Thymus (tissue), 14 donors: ENCODE data around the gene OSGEP. TPM values are rescaled to one million over a fixed set of nuclear protein-coding genes. Genes with fewer than 3 reads are reported as not detected.
A peak's percentile ranks its signal among the peaks of the same experiment; 100 is the strongest.

ENCODE experiments used
- DNase-seq, 9 donors: peaks; one replicate each; pipeline ENCODE4 v3.0.0-alpha.2; 2013; ENCODE audit warnings: low spot score in 9 of 9, low read depth in 6 of 9, missing footprints in 1 of 9
- H3K27ac ChIP-seq, 2 donors: one replicate each; pipeline ENCODE4 v1.5.1; 2013; ENCODE audit warnings: control low read depth in 1 of 2, low read depth in 1 of 2, low read length in 1 of 2, mild to moderate bottlenecking in 1 of 2, moderate library complexity in 1 of 2
- H3K27me3 ChIP-seq, 2 donors: one replicate each; pipeline ENCODE4 v1.5.1; 2013; ENCODE audit warnings: low read length in 1 of 2; ENCODE audit not compliant: control insufficient read depth in 2 of 2, insufficient read depth in 1 of 2
- H3K36me3 ChIP-seq, 2 donors: one replicate each; pipeline ENCODE4 v1.5.1; 2013; ENCODE audit warnings: low read length in 1 of 2, mild to moderate bottlenecking in 1 of 2, moderate library complexity in 1 of 2; ENCODE audit not compliant: control insufficient read depth in 2 of 2, insufficient read depth in 2 of 2
- H3K4me1 ChIP-seq, 2 donors: one replicate each; pipeline ENCODE4 v1.5.1; 2013; ENCODE audit warnings: low read length in 2 of 2; ENCODE audit not compliant: control insufficient read depth in 2 of 2, insufficient read depth in 2 of 2
- H3K4me3 ChIP-seq, 2 donors: one replicate each; pipeline ENCODE4 v1.5.1; 2013; ENCODE audit warnings: low read length in 2 of 2, control low read depth in 1 of 2, mild to moderate bottlenecking in 1 of 2
- H3K9me3 ChIP-seq, 2 donors: one replicate each; pipeline ENCODE4 v1.5.1; 2013; ENCODE audit warnings: low read length in 1 of 2, mild to moderate bottlenecking in 1 of 2; ENCODE audit not compliant: control insufficient read depth in 2 of 2, insufficient read depth in 1 of 2
- WGBS: extraction: QIAGEN DNeasy Blood & Tissue Kit; methylation state at CpG from one replicate; pipeline ENCODE4 v1.1.7; 2013; 5-methylcytosine and 5-hydroxymethylcytosine counted together
- long read RNA-seq, 10 donors: transcript quantifications; one replicate each; lab custom pipeline, GENCODE V29; 2026
- polyA plus RNA-seq: library from polyadenylated mRNA; stranded (reverse); fragments of 200-250 nt; gene quantifications from one replicate; pipeline ENCODE4 v1.2.3, GENCODE V29; 2013
- total RNA-seq: library from RNA; stranded (reverse); fragments of 120-200 nt; gene quantifications from one replicate; pipeline ENCODE4 v1.2.4, GENCODE V29; 2013
- donor health status: healthy.

The OSGEP gene
- total RNA-seq: 34.8 TPM
- 96.8 TPM for polyA plus RNA-seq
- long read RNA-seq, donor 1, partial matches to known transcripts: 0 of 1 reads
- long read RNA-seq, donor 1, other reads (novel, unspliced or antisense): 0 of 1 reads
- long read RNA-seq, donor 2: 0 reads
- long read RNA-seq, donor 3, transcript OSGEP-201 (11 exons, 2,002 nt): major isoform, 18 of 51 reads
- long read RNA-seq, donor 3, transcript OSGEP-204 (7 exons, 987 nt): minor isoform, 6 of 51 reads
- long read RNA-seq, donor 3, transcript OSGEP-212 (2 exons, 1,011 nt): minor isoform, 7 of 51 reads
- long read RNA-seq, donor 3, partial matches to known transcripts: 18 of 51 reads
- long read RNA-seq, donor 3, other reads (novel, unspliced or antisense): 0 of 51 reads
- long read RNA-seq, donor 4, transcript OSGEP-201 (11 exons, 2,002 nt): major isoform, 6 of 18 reads
- long read RNA-seq, donor 4, partial matches to known transcripts: 5 of 18 reads
- long read RNA-seq, donor 4, other reads (novel, unspliced or antisense): 0 of 18 reads
- long read RNA-seq, donor 5, transcript OSGEP-201 (11 exons, 2,002 nt): major isoform, 14 of 33 reads
- long read RNA-seq, donor 5, partial matches to known transcripts: 14 of 33 reads
- long read RNA-seq, donor 5, other reads (novel, unspliced or antisense): 0 of 33 reads
- long read RNA-seq, donor 6, transcript OSGEP-201 (11 exons, 2,002 nt): major isoform, 7 of 88 reads
- long read RNA-seq, donor 6, partial matches to known transcripts: 37 of 88 reads
- long read RNA-seq, donor 6, other reads (novel, unspliced or antisense): 43 of 88 reads
- long read RNA-seq, donor 7, transcript OSGEP-201 (11 exons, 2,002 nt): major isoform, 13 of 14 reads
- long read RNA-seq, donor 7, partial matches to known transcripts: 0 of 14 reads
- long read RNA-seq, donor 7, other reads (novel, unspliced or antisense): 0 of 14 reads
- long read RNA-seq, donor 8, transcript OSGEP-201 (11 exons, 2,002 nt): major isoform, 6 of 7 reads
- long read RNA-seq, donor 8, partial matches to known transcripts: 0 of 7 reads
- long read RNA-seq, donor 8, other reads (novel, unspliced or antisense): 0 of 7 reads
- long read RNA-seq, donor 9, transcript OSGEP-201 (11 exons, 2,002 nt): major isoform, 9 of 11 reads
- long read RNA-seq, donor 9, partial matches to known transcripts: 0 of 11 reads
- long read RNA-seq, donor 9, other reads (novel, unspliced or antisense): 0 of 11 reads
- long read RNA-seq, donor 10, partial matches to known transcripts: 0 of 7 reads
- long read RNA-seq, donor 10, other reads (novel, unspliced or antisense): 0 of 7 reads

DNA sequence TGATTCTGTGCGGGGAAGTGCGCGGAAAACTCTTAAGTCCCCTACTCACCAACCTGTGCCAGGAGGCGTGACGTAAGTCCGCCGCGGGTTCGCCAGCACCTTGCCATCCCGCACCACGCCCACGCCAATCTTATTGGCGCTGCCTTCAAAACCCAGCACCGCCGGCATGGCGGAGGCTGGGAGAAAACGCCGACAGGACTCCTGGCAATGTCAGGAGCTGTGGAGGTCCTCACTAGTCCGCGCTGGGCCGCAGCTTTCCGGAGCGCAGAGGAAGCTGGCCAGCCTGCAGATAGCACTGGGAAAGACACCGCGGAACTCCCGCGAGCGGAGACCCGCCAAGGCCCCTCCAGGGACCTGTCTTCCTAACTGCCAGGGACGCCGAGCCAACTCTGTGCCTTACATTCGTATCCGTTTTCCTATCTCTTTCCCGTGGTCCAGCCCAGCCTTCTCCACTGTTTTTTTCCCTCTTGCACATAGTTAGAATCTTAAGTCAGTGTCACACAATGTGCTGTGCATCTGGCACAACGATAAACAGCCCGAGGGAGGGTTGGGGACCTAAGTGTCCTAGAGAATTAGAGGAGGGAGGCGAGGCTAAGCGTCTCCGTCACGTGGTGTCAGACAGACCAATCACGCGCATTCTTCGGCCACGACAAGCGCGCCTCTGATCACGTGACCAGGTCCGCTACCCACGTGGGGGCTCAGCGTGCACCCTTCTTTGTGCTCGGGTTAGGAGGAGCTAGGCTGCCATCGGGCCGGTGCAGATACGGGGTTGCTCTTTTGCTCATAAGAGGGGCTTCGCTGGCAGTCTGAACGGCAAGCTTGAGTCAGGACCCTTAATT lies at the start of gene OSGEP, which contains the start of gene APEX1:
Gene OSGEP, minus strand, starts transcription at position 297 of the 839 bp plus-strand sequence. Its CDS starts 129 bp downstream, at position 168.
Gene APEX1, plus strand, starts transcription at position 711 of the 839 bp plus-strand sequence. CDS start 420 bp downstream, outside the sequence.
- H3K4me1 ChIP-seq: peaks cover 16 to 18% of the 10 kb centered on the region in 2 donors

GRCh38 chr14:20503898-20504297 lies 49.3 kb upstream of the OSGEP start:
- no peaks in the 10 kb centered on the region for H3K36me3 ChIP-seq

More for the DNA sequence above, at the start of gene OSGEP, which contains the start of gene APEX1:
- under 1% methylated on average over 56 of the region's 56 CpGs for WGBS
- peak within 1 kb of the TSS; percentile 76 to 86 for H3K4me3 ChIP-seq
- no peaks in the 10 kb centered on the region for H3K27me3 ChIP-seq
- H3K27ac ChIP-seq: peak within 1 kb of the TSS; percentile 96 to 99
- peak; percentile 98 to 100 (median 99) for DNase-seq
- peaks cover 45 to 51% of the 10 kb centered on the region in 2 donors for H3K36me3 ChIP-seq
- no peaks in the 10 kb centered on the region for H3K9me3 ChIP-seq

DNA sequence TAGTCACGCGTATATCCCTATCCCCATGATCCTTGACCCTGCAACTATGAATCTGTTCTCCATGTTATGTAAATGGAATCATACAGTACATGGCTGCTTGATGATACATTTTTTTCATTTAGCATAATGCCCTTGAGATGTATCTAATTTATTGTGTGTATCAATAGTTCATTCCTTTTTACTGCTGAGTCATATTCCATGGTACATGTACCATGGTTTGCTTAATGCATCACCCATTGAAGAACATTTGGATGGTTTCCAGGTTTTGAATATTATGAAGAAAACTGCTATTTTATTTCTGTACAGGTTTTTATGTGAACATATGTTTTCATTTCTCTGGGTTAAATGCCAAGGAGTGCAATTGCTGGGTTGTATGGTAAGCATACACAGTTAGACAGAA lies 46.7 kb upstream of the OSGEP start:
- Histone ChIP-seq H3K27ac (no peak overlapping the region), H3K4me1 (no peaks in the 10 kb centered on the region), H3K36me3 (no peaks in the 10 kb centered on the region), H3K27me3 (no peaks in the 10 kb centered on the region), H3K4me3 (no peak overlapping the region), H3K9me3 (no peaks in the 10 kb centered on the region)
- WGBS: 98% methylated on average over 2 of the region's 2 CpGs
- no peak for DNase-seq

More at GRCh38 chr14:20503898-20504297, 49.3 kb upstream of the OSGEP start:
- Histone ChIP-seq H3K9me3 (no peaks in the 10 kb centered on the region), H3K27me3 (no peaks in the 10 kb centered on the region), H3K4me1 (no peaks in the 10 kb centered on the region), H3K4me3 (no peak overlapping the region), H3K27ac (no peak overlapping the region)
- 51% methylated on average over 6 of the region's 6 CpGs for WGBS
- no peak for DNase-seq

GRCh38 chr14:20499881-20500280 lies 45.3 kb upstream of the OSGEP start:
- Histone ChIP-seq H3K9me3 (no peaks in the 10 kb centered on the region), H3K27ac (no peak overlapping the region), H3K4me3 (no peak overlapping the region), H3K4me1 (no peaks in the 10 kb centered on the region), H3K36me3 (no peaks in the 10 kb centered on the region), H3K27me3 (no peaks in the 10 kb centered on the region)
- no peak for DNase-seq
- 98% methylated on average over 5 of the region's 5 CpGs for WGBS

GRCh38 chr14:20499108-20499507 lies 44.5 kb upstream of the OSGEP start:
- WGBS: 95% methylated on average over 4 of the region's 4 CpGs
- H3K36me3 ChIP-seq: no peaks in the 10 kb centered on the region
- no peaks in the 10 kb centered on the region for H3K9me3 ChIP-seq
- H3K4me3 ChIP-seq: no peak overlapping the region
- H3K27me3 ChIP-seq: no peaks in the 10 kb centered on the region
- no peaks in the 10 kb centered on the region for H3K4me1 ChIP-seq
- no peak overlapping the region for H3K27ac ChIP-seq
- no peak for DNase-seq

GRCh38 chr14:20498622-20499021 lies 44.0 kb upstream of the OSGEP start:
- 73% methylated on average over 2 of the region's 2 CpGs for WGBS
- Histone ChIP-seq H3K36me3 (no peaks in the 10 kb centered on the region), H3K9me3 (no peaks in the 10 kb centered on the region), H3K4me1 (no peaks in the 10 kb centered on the region), H3K4me3 (no peak overlapping the region), H3K27me3 (no peaks in the 10 kb centered on the region), H3K27ac (no peak overlapping the region)
- DNase-seq: no peak

DNA sequence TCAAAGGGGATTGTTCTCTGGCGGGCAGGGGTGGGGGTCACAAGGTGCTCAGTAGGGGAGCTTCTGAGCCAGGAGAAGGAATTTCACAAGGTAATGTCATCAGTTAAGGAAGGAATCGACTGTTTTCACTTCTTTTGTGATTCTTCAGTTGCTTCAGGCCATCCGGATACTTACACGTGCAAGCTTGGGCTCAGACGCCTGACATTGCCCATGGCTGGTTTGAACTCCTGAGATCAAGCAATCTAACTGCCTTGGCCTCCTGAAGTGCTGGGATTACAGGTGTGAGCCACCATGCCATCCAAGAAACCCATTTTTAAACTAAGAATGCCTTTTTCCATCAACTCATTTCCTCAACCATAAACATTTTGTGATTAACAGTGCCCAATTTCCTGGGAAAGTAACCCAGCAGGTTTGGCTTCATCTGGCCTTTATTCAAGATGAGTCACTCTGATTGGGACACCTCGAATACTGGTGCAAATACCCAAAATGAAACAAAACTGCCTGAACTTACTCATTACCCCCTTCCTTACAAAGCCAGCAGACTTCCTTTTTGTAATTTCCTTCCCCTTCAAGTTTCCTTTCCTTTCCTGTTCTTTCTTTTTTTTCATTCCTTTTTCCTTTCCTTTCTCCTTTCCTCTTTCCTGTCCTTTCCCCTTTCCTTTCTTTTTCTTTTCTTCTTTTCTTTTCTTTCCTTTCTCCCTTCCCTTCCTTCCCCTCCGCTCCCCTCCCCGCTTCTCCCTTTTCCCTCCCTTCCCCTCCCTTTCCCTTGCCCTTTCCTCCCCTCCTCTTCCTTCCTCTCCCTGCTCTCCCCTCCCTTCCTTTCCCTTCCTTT lies 40.5 kb upstream of the OSGEP start:
- H3K4me3 ChIP-seq: no peak overlapping the region
- no peaks in the 10 kb centered on the region for H3K36me3 ChIP-seq
- no peaks in the 10 kb centered on the region for H3K9me3 ChIP-seq
- H3K27ac ChIP-seq: no peak overlapping the region
- 96% methylated on average over 8 of the region's 8 CpGs for WGBS
- DNase-seq: no peak
- no peaks in the 10 kb centered on the region for H3K4me1 ChIP-seq
- no peaks in the 10 kb centered on the region for H3K27me3 ChIP-seq
